Upper lobe of left lung (tissue), 6 donors: ENCODE results near the gene ROMO1. TPM values are rescaled to one million over a fixed set of nuclear protein-coding genes. Genes with fewer than 3 reads are reported as not detected.

ENCODE experiments used
- ATAC-seq, 2 donors: fragments of 200-7000 bp; cut with Tn5 transposase; one replicate each; pipeline ENCODE4 v1.9.1; 2022; ENCODE audit warnings: mild to moderate bottlenecking in 2 of 2, moderate library complexity in 2 of 2; ENCODE audit not compliant: low FRiP score in 2 of 2
- DNase-seq, 2 donors: peaks; one replicate each; pipeline ENCODE4 v3.0.0-alpha.2; 2019 to 2020
- H3K27ac ChIP-seq, 4 donors: fragments of 200-600 bp; sonication (generic); one replicate each; pipeline ENCODE4 v1.5.1; 2016 to 2019
- H3K27me3 ChIP-seq, 4 donors: fragments of 200-600 bp; sonication (generic); one replicate each; pipeline ENCODE4 v1.5.1; 2017 to 2019
- H3K36me3 ChIP-seq, 4 donors: fragments of 200-600 bp; sonication (generic); one replicate each; pipeline ENCODE4 v1.5.1; 2016 to 2019
- H3K4me1 ChIP-seq, 4 donors: fragments of 200-600 bp; sonication (generic); one replicate each; pipeline ENCODE4 v1.5.1; 2018 to 2019
- H3K4me3 ChIP-seq, 4 donors: fragments of 200-600 bp; sonication (generic); one replicate each; pipeline ENCODE4 v1.5.1; 2017 to 2019; ENCODE audit warnings: mild to moderate bottlenecking in 2 of 4, moderate library complexity in 1 of 4
- H3K9me3 ChIP-seq, 4 donors: fragments of 200-600 bp; sonication (generic); one replicate each; pipeline ENCODE4 v1.5.1; 2018 to 2019
- EP300 ChIP-seq, 4 donors: sonication (generic); formaldehyde crosslinking; IDR thresholded peaks; one replicate each; pipeline ENCODE4 v1.5.1; 2017; ENCODE audit warnings: antibody characterized with exemption in 4 of 4, control low read depth in 2 of 4
- POLR2A ChIP-seq, 4 donors: fragments of 450-650 bp; IDR thresholded peaks; one replicate each; pipeline ENCODE4 v1.5.1; 2016 to 2017; ENCODE audit warnings: antibody characterized with exemption in 4 of 4, mild to moderate bottlenecking in 2 of 4
- POLR2AphosphoS5 ChIP-seq, 2 donors: sonication (generic); formaldehyde crosslinking; IDR thresholded peaks; one replicate each; pipeline ENCODE4 v1.5.1; 2017; ENCODE audit warnings: antibody characterized with exemption in 2 of 2
- WGBS, 2 donors: methylation state at CpG; one replicate each; pipeline ENCODE4 v1.1.5; 2017 to 2018; 5-methylcytosine and 5-hydroxymethylcytosine counted together
- total RNA-seq, 6 donors: library from RNA; depleted of rRNA in 4 of 6; stranded (reverse); fragments of >200 nt in 4 of 6; gene quantifications; one replicate each; pipeline versions ENCODE4 v1.1.0 to v1.2.1, GENCODE V29; 2016 to 2021
- TF ChIP-seq, protein P1 (sequence below), 6 experiments: fragments of 450-650 bp in 4 of 6; fragments of 200-600 bp in 2 of 6; sonication (generic) in 2 of 6; IDR thresholded peaks; one replicate each; pipeline ENCODE4 v1.5.1; 2016 to 2019; ENCODE audit warnings: antibody characterized with exemption in 6 of 6
- donor health status: DM: no; HTN: no; CAD: no; lungs with moderate emphysema.
- donor health status: DM: no; HTN: yes; CAD: no; lungs with severe emphysema.

The ROMO1 gene
- total RNA-seq, 6 donors from 2014 or later: 105 to 213 (median 134) TPM

DNA sequence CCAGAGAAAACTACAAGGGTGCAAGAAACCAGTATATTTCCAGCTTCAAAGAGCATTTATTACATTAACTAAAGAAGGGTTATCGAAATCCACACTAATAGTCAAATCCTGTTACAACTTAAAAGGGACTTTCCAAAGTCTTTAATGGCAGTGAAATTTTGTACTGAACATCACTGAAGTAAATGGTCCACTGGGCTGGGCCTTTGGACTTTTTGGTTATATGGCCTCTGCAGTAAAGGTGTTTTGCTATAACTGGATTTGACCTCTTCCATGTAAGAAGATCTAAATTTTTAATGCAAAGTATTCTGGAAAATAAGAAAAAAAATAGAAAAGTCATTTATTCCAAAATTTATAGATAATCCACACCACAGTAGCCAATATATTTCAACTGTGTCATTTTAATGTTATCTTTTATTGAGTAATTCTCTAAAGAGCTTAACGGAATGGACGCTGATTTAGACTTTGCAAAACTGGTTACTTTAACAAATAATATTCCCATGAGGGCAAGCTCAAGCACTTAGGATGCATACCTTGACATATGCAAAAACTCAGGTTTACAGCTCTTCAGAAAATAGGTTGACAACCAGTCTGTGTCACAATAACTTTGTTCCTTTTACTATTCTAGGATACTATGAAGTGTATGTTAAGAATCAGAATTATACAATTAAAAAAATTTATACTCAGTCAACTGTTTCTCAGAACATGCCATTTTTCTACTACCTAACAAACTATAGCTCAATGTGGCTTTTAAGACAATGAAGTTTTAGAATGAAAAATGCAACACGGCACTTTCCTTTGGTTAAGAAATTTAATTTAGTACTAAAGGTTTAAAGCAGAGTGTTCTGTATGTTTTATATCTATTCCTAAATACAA is 35.8 kb downstream of the ROMO1 start:
- DNase-seq (no peak), ATAC-seq (no peak)
- Histone ChIP-seq H3K27me3 (no peaks in the 10 kb centered on the region), H3K9me3 (no peaks in the 10 kb centered on the region), H3K36me3 (peaks cover 51 to 100% (median 86%) of the 10 kb centered on the region in 4 donors), H3K27ac (no peak overlapping the region), H3K4me3 (no peak overlapping the region), H3K4me1 (peaks cover 71 to 99% (median 85%) of the 10 kb centered on the region in 4 donors)
- no peak for TF ChIP-seq POLR2A (IDR thresholded peaks at IDR 0.05)
- WGBS, 2 donors: 67 to 69% methylated on average over 4 of the region's 4 CpGs

DNA sequence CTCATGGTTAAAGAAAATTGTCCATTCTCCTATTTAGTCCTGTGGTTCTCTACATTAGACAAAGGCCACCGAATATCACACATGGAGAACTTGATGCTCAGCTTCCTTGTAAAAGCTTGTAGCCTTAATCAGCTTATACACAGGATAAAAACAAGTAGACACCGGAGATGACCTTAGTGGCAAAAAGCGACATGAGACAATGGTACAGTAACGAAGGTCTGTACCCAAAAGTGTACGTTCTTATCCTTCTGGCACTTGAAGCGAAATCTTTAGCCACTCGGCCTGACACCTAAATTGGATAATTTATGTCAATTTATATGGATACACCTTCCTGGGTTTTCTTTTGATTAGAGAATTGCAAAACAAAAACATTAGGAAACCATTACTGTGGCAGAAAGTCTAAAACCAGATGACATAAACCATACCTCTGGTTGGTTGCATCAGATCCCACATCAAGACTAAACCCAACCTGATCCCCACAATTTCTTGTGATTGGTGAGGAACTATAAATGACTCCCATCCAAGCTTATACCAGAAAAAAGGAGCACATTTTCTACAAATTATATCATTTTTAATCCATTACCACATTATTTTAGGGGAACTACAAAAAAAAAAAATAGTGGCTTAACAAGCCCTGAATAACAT is 36.7 kb downstream of the ROMO1 start:
- TF ChIP-seq, protein P1, sequence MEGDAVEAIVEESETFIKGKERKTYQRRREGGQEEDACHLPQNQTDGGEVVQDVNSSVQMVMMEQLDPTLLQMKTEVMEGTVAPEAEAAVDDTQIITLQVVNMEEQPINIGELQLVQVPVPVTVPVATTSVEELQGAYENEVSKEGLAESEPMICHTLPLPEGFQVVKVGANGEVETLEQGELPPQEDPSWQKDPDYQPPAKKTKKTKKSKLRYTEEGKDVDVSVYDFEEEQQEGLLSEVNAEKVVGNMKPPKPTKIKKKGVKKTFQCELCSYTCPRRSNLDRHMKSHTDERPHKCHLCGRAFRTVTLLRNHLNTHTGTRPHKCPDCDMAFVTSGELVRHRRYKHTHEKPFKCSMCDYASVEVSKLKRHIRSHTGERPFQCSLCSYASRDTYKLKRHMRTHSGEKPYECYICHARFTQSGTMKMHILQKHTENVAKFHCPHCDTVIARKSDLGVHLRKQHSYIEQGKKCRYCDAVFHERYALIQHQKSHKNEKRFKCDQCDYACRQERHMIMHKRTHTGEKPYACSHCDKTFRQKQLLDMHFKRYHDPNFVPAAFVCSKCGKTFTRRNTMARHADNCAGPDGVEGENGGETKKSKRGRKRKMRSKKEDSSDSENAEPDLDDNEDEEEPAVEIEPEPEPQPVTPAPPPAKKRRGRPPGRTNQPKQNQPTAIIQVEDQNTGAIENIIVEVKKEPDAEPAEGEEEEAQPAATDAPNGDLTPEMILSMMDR (IDR thresholded peaks at IDR 0.05): no peak
- no peak for TF ChIP-seq POLR2AphosphoS5 (IDR thresholded peaks at IDR 0.05)
- no peak for TF ChIP-seq EP300 (IDR thresholded peaks at IDR 0.05)
- no peak for TF ChIP-seq POLR2A (IDR thresholded peaks at IDR 0.05)
- H3K27me3 ChIP-seq: no peaks in the 10 kb centered on the region
- peaks cover 44 to 98% (median 81%) of the 10 kb centered on the region in 4 donors for H3K36me3 ChIP-seq
- H3K9me3 ChIP-seq: no peaks in the 10 kb centered on the region
- no peak overlapping the region for H3K4me3 ChIP-seq
- DNase-seq (no peak), ATAC-seq (no peak)
- 51 to 54% methylated on average over 7 of the region's 7 CpGs for WGBS, 2 donors
- H3K4me1 ChIP-seq: peaks cover 70 to 97% (median 82%) of the 10 kb centered on the region in 4 donors
- H3K27ac ChIP-seq: no peak overlapping the region

DNA sequence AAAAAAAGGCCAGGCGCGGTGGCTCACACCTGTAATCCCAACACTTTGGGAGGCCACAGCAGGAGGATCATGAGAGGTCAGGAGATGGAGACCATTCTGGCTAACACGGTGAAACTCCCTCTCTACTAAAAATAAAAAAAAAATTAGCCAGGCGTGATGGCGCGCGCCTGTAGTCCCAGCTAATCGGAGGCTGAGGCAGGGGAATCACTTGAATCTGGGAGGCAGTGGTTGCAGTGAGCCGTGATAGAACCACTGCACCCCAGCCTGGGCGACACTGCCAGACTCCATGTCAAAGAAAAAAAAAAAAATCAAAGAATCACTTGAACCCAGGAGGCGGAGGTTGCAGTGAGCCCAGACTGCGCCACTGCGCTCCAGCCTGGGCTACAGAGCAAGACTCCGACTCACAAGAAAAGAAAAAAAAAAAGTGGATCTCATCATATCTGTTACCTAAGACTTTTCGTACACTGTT is 38.7 kb downstream of the ROMO1 start:
- Histone ChIP-seq H3K9me3 (no peaks in the 10 kb centered on the region), H3K4me1 (peaks cover 62 to 77% (median 67%) of the 10 kb centered on the region in 4 donors), H3K27me3 (no peaks in the 10 kb centered on the region), H3K36me3 (peaks cover 37 to 78% (median 62%) of the 10 kb centered on the region in 4 donors), H3K4me3 (no peak overlapping the region), H3K27ac (no peak overlapping the region)
- 94 to 95% methylated on average over 15 of the region's 15 CpGs for WGBS, 2 donors
- TF ChIP-seq POLR2A (IDR thresholded peaks at IDR 0.05): no peak
- no peak for TF ChIP-seq EP300 (IDR thresholded peaks at IDR 0.05)
- TF ChIP-seq, protein P1 (IDR thresholded peaks at IDR 0.05): no peak
- TF ChIP-seq POLR2AphosphoS5 (IDR thresholded peaks at IDR 0.05): no peak
- ATAC-seq: no peak
- DNase-seq: peak in 1 of 2 donors; percentile 22

DNA sequence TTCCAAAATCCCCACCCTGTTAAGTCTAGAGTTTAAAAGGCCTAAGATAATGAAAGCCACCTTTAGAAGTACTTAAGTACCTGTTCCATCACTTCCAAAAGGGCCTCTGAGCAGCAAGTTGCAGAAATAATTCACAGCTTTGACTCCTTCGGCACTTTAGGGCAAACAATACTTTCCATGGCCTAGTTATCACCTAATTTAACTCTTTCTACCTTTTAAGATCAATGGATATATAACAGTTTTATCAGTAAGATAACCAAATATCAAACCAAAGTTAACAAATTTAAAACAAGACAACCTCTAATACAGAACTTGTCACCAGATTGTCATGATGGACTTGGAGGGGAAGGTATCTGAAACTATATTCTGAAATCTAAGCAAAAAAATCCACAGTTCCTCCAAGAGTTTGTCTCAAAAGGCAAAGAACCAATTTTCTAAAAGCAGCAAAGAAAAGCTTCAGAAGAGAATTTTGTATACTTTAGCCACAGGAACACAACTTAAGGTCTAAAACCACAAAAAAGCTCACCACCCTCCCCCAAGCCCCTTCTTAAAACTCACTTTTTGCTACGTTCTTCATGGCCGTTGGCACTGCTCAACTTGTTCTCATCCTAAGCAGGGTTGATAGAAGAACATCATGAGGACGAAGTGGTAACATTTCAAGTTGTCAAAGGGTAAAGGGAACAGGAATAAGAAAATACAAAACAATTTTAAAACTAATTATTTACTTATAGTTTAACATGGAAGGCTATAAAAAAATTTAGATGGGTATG is 39.4 kb downstream of the ROMO1 start:
- Histone ChIP-seq H3K27ac (peak overlapping the region in 2 of 4 donors; percentile 14 to 99), H3K4me1 (peaks cover 66 to 77% (median 72%) of the 10 kb centered on the region in 4 donors), H3K4me3 (peak overlapping the region in 1 of 4 donors; percentile 86), H3K9me3 (no peaks in the 10 kb centered on the region), H3K27me3 (no peaks in the 10 kb centered on the region), H3K36me3 (peaks cover 37 to 72% (median 55%) of the 10 kb centered on the region in 4 donors)
- ATAC-seq (no peak), DNase-seq (no peak)
- TF ChIP-seq POLR2A (IDR thresholded peaks at IDR 0.05) (no peak), POLR2AphosphoS5 (IDR thresholded peaks at IDR 0.05) (no peak), EP300 (IDR thresholded peaks at IDR 0.05) (no peak)
- TF ChIP-seq, protein P1 (IDR thresholded peaks at IDR 0.05): no peak
- 49 to 52% methylated on average over 4 of the region's 4 CpGs for WGBS, 2 donors
